Activated T-helper 1 cell treated with Interleukin-2 at 50 U/mL for 16 hours (primary cell): ENCODE measurements around the gene HOXD13.

ENCODE experiments used
- DNase-seq: peaks from one replicate; pipeline ENCODE4 v3.0.0-alpha.2; 2020; ENCODE audit warnings: low read depth

HOXD13 gene

GRCh38 chr2:176081376-176081836 lies 11.1 kb upstream of the HOXD13 start:
- no peak for DNase-seq

- no peak for DNase-seq
Observed at GRCh38 chr2:176081837-176082524, 10.5 kb upstream of the HOXD13 start.

- no peak for DNase-seq
Observed at GRCh38 chr2:176082525-176082823, 10.0 kb upstream of the HOXD13 start.

- DNase-seq, result no peak
Observed at GRCh38 chr2:176082824-176083751, 9.4 kb upstream of the HOXD13 start.

- DNase-seq, result no peak
Observed at GRCh38 chr2:176083796-176084261, 8.7 kb upstream of the HOXD13 start, which contains the start of gene EVX2. Gene EVX2 (minus strand): TSS chr2:176083962. CDS start chr2:176083776, 186 bp downstream.

GRCh38 chr2:176084611-176085119 lies 7.9 kb upstream of the HOXD13 start:
- no peak for DNase-seq

- DNase-seq, result no peak
Observed at GRCh38 chr2:176085120-176085788, 7.3 kb upstream of the HOXD13 start.

GRCh38 chr2:176085861-176086771 lies 6.4 kb upstream of the HOXD13 start:
- DNase-seq, result no peak

- DNase-seq, result no peak
Observed at GRCh38 chr2:176087330-176088047, 5.0 kb upstream of the HOXD13 start.

- DNase-seq, result no peak
Observed at GRCh38 chr2:176088048-176088936, 4.2 kb upstream of the HOXD13 start.

- no peak for DNase-seq
Observed at GRCh38 chr2:176088937-176089842, 3.3 kb upstream of the HOXD13 start.

- no peak for DNase-seq
Observed at GRCh38 chr2:176089843-176090395, 2.6 kb upstream of the HOXD13 start.

GRCh38 chr2:176090862-176091261 lies 1.7 kb upstream of the HOXD13 start:
- no peak for DNase-seq

- no peak for DNase-seq
Observed at GRCh38 chr2:176091329-176092258, 927 bp upstream of the HOXD13 start.

GRCh38 chr2:176093145-176093897 lies 800 bp downstream of the HOXD13 start:
- no peak for DNase-seq

GRCh38 chr2:176093898-176094249 lies 1.4 kb downstream of the HOXD13 start:
- DNase-seq, result no peak
